Midbrain (tissue), 1 donor: ENCODE measurements around the gene KCNN3.

Source experiments
- DNase-seq: peaks from one replicate; lab custom pipeline; 2025; lab: John Stamatoyannopoulos, UW

KCNN3 gene

DNA sequence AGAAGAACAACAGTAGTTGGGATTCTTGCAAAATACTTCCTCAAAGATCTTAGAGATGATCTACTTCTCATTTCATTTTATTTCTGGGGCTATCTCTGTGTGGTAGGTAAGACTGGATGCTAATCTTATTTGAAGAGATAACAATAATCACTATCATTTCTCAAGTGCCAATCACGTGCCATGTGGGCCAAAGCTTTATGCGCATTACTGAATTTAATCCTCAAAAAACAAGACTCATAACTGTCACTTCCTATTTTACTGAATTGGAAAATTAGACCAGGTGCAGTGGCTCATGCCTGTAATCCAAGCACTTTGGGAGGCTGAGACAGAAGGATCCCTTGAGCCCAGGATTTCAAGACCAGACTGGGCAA lies 121.7 kb downstream of the KCNN3 start:
- no peak for DNase-seq

DNA sequence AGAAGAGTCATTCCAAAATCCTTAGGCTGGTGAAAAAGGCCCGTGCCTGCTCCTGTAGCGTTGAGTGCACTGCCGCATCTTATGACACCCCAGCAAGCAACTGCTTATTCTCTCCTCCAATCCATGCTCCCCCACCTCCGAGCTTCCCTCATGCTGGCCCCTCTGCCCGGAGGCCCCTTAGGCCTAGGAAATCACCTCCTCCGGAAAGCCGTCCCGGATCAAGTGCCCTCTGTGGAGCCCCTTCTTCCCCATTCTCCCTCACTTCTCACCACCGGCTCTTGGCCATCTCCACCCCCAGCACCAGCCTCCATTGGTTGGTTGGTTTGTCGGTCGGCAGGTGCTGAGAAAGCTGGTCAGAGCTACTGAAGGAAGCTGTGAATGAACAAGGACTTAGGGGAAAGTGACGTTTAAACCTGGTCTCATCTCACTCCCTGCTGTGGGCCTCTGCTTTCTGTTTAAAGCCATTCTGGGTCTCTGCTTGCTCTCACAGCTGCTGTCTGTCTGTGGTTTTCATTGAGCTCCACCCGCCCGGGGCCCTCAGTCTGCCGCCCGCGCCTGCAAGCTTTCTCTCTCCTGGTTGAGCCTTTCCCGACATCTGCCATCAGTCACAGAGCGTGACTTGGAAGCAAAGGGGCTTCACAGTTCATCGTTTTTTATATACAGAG lies 122.2 kb downstream of the KCNN3 start:
- DNase-seq = peak; percentile 25

DNA sequence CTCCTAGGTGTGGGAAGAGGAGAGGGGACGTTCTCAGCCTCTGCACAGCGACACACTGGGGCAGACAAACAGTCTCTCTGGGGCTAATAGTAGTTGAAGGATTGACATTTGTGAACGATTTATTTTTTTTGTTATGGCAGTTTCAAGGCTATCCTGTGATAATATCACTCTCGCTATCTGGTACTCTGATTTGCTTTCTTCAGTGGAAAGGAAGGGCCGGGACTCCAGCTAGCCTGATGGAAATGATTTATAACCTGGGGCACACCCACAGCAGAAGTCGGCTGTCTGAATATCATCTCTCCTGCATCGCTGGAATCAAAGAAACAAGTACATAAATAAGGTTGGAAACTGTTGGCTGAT lies 122.7 kb downstream of the KCNN3 start:
- no peak for DNase-seq

GRCh38 chr1:154746622-154747299 lies 123.3 kb downstream of the KCNN3 start:
- no peak for DNase-seq

DNA sequence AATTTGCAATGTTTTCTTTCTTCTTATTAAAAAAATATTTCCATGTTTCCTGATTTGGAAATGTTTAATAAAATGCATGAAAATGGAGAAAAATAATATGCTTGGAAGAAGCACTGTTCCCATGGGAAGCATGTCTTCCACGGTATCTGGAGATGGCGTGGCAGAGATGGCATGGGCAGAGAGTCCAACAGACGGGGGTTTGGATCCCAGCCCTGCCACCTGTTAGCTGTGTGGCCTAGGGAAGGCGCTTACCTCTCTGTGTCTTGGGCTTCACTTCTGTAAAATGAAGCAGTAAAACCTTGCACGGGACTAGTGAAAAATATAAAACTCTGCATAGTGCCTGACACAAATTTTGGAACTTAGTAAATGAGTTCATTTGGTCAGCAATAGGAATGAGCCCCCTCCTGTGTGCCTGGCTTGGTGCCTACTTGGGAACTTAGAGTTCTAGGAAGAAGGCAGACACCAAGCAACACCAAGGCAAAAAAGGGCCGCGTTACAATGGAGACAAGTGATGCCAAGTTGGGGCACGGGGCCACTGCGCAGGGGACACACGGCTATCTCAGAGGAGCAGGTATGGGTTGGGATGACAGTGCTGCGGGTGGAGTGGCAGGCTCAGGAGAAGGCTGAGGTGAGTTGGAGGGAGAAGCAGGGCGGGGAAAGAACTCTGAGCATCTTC lies 124.2 kb downstream of the KCNN3 start:
- no peak for DNase-seq

DNA sequence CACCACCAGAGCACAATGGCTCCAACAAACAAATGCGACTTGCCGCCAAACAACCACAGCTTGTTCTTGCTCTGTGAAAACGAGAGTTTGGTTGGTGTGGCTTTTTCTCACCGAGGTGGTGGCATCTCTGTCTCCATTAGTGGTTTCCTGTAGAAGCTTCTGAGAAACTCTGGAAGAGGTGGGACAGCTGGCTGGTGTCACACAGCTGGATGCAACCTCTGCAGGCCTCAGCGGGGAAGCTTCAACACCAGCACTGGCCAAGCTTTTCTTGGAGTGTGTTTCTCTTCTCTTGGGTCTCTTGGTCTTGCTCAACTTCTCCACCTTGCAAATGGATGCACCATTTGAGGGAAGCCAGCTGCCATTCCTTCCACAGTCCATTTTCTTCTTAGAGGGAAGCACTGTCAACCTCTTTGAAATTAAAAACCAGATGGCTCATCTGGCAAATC lies 124.8 kb downstream of the KCNN3 start:
- DNase-seq = no peak

DNA sequence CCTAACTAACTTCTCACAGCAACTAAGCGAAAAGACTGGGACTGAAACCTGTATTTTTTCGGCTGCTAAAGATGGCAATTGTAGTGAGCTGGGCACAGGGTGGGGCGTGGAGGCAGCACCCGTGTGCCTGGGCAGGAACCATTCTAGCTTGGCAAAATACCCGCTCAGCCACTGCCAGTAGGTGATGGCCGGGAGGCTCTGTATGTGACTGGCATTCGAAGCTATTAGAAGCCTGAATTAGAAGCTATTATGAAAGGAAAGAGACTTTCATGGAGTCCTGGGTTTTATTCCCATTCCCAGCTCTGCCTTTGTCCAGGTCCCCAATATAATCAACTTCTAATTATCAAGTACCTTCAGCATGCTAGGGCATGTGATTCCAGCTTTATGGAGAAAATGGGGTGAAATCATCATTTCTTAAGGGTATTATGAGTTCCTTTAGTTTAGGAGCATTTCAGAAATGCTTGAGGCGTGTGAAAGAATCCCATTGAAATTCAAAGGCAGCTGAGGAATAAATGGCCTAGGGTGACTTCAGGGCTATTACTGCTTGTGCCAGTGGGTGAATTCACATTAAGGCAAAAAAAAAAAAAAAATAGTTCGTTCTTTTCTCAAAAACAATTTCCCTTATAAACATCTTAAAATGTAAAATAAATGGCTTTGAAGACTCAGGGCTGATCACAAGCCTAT lies 125.6 kb downstream of the KCNN3 start:
- peak; percentile 70 for DNase-seq

DNA sequence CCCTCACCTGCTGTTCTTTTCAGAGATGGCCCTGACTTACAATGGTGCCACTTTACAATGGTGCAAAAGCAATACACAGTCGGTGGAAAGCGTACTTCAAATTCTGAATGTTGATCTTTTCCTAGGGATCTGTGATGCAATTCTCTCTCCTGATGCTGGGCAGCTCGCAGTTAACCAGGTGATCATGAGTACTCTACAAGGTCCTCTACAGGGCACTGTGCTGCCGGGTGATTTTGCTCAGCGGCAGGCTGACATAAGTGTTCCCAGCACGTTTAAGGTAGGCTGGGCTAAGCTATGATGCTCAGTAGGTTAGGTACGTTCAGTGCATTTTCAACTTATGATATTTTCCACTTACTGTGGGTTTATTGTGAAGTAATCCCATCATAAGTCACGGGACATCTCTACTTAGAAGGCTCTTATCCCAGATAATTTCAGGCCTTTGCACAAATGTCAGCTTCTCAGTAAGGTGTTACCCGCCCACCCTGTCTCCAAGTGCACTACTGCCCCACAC lies 126.5 kb downstream of the KCNN3 start:
- DNase-seq = no peak

GRCh38 chr1:154742606-154743005 lies 127.5 kb downstream of the KCNN3 start:
- DNase-seq = no peak

- DNase-seq = no peak
Measured at GRCh38 chr1:154741741-154742495, 128.2 kb downstream of the KCNN3 start.

GRCh38 chr1:154741327-154741726 lies 128.8 kb downstream of the KCNN3 start:
- DNase-seq = no peak

DNA sequence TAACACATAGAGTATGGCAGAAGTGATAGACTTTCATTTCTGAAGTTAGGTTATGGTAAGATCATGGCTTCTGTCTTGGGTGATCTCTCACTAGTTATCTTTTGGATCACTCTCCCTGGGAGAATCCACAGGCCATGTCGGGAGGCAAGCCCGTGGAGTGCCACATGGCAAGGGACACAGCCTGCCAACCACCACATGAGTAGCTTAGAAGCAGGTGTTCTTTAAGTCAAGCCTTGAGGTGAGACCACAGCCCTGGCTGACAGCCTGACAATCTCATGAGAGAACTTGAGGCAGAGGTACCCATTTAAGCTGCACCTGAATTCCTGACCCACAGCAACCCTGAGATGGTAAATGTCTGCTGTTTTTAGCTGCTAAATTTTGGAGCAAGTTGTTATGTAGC lies 130.4 kb downstream of the KCNN3 start:
- no peak for DNase-seq

DNA sequence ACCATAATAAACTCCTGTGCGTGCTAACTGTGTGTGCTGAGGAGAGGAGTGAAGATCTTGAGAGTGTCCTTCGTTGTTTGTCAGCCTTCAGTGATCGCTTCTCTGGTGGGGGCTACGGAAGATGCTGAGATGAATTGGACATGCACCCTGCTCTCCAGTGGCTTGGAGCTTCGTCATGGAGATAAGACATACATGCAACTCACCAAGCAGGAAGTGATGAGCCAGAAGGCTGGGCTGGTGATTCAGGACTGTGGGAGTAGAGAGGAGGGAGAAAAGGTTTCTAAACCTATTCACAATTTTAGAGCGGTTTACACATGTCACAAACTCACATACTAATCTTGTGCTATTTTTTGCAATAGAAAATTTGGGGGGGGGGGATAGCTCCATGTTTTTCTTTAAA lies 133.2 kb downstream of the KCNN3 start:
- DNase-seq = no peak

DNA sequence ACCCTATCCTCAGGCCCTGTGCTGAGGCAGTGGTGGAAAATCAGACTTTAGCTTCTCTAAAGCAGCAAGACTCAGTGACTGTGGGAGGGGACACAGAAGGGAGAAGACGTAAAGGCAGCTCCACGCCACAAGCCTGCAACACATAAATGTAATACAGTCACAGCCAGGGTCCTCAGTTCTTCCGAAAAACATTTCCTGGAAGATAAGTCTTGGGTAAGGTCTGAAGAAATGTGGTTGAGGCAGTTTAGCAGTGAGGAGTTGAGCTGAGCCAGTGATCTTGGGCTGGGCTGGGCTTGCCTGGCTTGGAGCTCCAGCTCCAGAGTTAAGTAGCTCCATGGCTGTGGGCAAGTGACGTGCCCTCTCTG lies 134.3 kb downstream of the KCNN3 start:
- DNase-seq = no peak

GRCh38 chr1:154735061-154735803 lies 134.8 kb downstream of the KCNN3 start:
- DNase-seq = no peak

DNA sequence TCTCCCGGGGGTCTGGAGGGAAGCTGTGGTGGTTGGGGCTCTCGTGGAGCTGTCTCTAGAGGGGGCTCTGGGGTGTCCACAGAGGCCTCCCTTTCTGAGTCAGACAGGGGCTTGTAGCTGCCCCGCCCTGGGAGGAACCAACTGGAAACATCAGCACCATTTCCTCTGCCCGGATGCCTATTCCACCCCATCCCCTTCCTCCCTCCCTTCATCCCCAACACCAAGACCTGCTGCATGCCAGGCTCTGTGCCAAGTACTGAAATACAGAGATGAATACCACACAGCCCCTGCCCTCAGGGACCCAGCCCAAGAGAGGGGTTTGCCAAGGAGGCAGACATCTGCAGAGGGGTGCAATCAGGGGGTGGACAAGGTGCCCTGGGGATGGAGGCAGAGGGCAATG lies 136.5 kb downstream of the KCNN3 start:
- no peak for DNase-seq

DNA sequence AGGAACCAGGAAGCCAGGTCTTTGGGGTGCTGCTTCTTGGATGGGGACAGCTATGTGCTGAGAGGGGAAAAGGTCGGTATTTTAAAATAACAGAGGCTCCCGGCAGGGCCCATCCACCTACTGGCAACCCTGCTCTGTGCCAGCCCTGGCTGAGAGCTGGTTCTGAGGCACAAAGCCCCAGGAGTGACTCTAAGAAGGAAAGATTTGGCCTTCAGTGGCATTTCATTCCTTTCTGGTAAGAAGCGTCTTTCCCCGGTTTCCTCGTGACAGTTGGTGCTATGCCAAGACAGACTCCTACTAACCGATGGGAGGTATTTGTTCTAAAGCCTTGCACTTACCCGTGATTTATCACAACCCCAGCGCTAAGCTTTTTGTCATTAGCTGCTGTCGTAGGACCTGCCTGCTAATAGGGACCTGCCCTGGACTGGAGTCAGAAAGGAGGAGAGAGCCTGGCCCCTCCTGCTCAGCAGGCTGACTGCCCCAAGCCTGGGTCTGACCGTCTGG lies 139.0 kb downstream of the KCNN3 start:
- DNase-seq = peak; percentile 24

GRCh38 chr1:154730259-154730658 lies 139.8 kb downstream of the KCNN3 start:
- DNase-seq = no peak

DNA sequence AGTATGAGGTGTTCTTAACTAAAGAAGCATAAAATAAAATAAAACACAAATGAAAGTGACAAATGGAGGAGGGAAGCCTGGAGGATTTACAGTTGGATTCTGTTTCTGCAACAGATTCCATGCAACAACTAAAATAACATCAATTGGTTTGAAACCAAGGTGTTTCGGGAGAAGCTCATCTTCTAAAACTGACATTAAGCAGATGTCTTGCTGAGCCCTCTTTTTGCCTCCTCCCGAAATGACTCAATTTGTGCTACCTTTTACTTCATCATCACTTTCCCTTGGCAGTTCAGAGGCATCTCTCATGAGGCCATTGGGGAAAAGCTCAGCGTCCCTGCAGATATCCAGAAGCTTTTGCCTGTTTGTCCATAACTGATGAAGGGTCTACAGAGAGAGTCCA lies 140.5 kb downstream of the KCNN3 start:
- DNase-seq = no peak

GRCh38 chr1:154729031-154729442 lies 141.0 kb downstream of the KCNN3 start:
- no peak for DNase-seq
